ENCODE data around the gene PTPRT.

Gene PTPRT

GRCh38 chr20:42461965-42462593 is 727.6 kb downstream of the PTPRT start:
- no peaks in the 10 kb centered on the region for H3K4me1 ChIP-seq (ENCODE audit: insufficient read depth, low read length)

GRCh38 chr20:42461291-42461690 is 728.4 kb downstream of the PTPRT start:
- Histone ChIP-seq H2AFZ (ENCODE audit: low read depth, low read length) (no peak overlapping the region), H3K9ac (ENCODE audit: low read depth, low read length) (no peak overlapping the region), H3K9me3 (ENCODE audit: insufficient read depth, low read length, severe bottlenecking) (no peaks in the 10 kb centered on the region), H3K4me2 (ENCODE audit: insufficient read depth, low read length) (no peak overlapping the region), H3K4me3 (ENCODE audit: low read depth in 1 of 2, low read length in 2 of 2) (no peak overlapping the region), H3K79me2 (ENCODE audit: insufficient read depth, low read length) (no peaks in the 10 kb centered on the region), H3K36me3 (ENCODE audit: insufficient read depth, low read length) (no peaks in the 10 kb centered on the region), H3K27ac (ENCODE audit: low read length) (no peak overlapping the region), H3K27me3 (ENCODE audit: insufficient read depth, low read length, poor library complexity) (peaks cover 3% of the 10 kb centered on the region), H4K20me1 (ENCODE audit: insufficient read depth, low read length) (no peaks in the 10 kb centered on the region), H3K4me1 (ENCODE audit: insufficient read depth, low read length) (no peaks in the 10 kb centered on the region)
- ATAC-seq (ENCODE audit: insufficient read depth, low read depth) (no peak), DNase-seq (no peak)
- no peak for TF ChIP-seq EZH2 (IDR thresholded peaks at IDR 0.05; ENCODE audit: borderline replicate concordance, low read depth, low read length, severe bottlenecking)
- TF ChIP-seq, protein P1, sequence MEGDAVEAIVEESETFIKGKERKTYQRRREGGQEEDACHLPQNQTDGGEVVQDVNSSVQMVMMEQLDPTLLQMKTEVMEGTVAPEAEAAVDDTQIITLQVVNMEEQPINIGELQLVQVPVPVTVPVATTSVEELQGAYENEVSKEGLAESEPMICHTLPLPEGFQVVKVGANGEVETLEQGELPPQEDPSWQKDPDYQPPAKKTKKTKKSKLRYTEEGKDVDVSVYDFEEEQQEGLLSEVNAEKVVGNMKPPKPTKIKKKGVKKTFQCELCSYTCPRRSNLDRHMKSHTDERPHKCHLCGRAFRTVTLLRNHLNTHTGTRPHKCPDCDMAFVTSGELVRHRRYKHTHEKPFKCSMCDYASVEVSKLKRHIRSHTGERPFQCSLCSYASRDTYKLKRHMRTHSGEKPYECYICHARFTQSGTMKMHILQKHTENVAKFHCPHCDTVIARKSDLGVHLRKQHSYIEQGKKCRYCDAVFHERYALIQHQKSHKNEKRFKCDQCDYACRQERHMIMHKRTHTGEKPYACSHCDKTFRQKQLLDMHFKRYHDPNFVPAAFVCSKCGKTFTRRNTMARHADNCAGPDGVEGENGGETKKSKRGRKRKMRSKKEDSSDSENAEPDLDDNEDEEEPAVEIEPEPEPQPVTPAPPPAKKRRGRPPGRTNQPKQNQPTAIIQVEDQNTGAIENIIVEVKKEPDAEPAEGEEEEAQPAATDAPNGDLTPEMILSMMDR (IDR thresholded peaks at IDR 0.05; ENCODE audit: borderline replicate concordance, extremely low read depth, low read length, poor library complexity, severe bottlenecking), result no peak

More at GRCh38 chr20:42461965-42462593, 727.6 kb downstream of the PTPRT start:
- Histone ChIP-seq H3K27ac (ENCODE audit: low read length) (no peak overlapping the region), H3K79me2 (ENCODE audit: insufficient read depth, low read length) (no peaks in the 10 kb centered on the region), H2AFZ (ENCODE audit: low read depth, low read length) (no peak overlapping the region), H4K20me1 (ENCODE audit: insufficient read depth, low read length) (no peaks in the 10 kb centered on the region), H3K4me3 (ENCODE audit: low read depth in 1 of 2, low read length in 2 of 2) (no peak overlapping the region), H3K36me3 (ENCODE audit: insufficient read depth, low read length) (no peaks in the 10 kb centered on the region), H3K4me2 (ENCODE audit: insufficient read depth, low read length) (no peak overlapping the region), H3K9me3 (ENCODE audit: insufficient read depth, low read length, severe bottlenecking) (no peaks in the 10 kb centered on the region), H3K9ac (ENCODE audit: low read depth, low read length) (no peak overlapping the region), H3K27me3 (ENCODE audit: insufficient read depth, low read length, poor library complexity) (peaks cover 3% of the 10 kb centered on the region)
- TF ChIP-seq, protein P1 (IDR thresholded peaks at IDR 0.05; ENCODE audit: borderline replicate concordance, extremely low read depth, low read length, poor library complexity, severe bottlenecking), result no peak
- TF ChIP-seq EZH2 (IDR thresholded peaks at IDR 0.05; ENCODE audit: borderline replicate concordance, low read depth, low read length, severe bottlenecking), result no peak
- ATAC-seq (ENCODE audit: insufficient read depth, low read depth) (no peak), DNase-seq (no peak)

- no peak overlapping the region for H3K9ac ChIP-seq (ENCODE audit: low read depth, low read length)
- peaks cover 4% of the 10 kb centered on the region for H3K27me3 ChIP-seq (ENCODE audit: insufficient read depth, low read length, poor library complexity)
- DNase-seq (no peak), ATAC-seq (ENCODE audit: insufficient read depth, low read depth) (no peak)
- H3K9me3 ChIP-seq (ENCODE audit: insufficient read depth, low read length, severe bottlenecking), result no peaks in the 10 kb centered on the region
- no peak overlapping the region for H3K27ac ChIP-seq (ENCODE audit: low read length)
- no peak overlapping the region for H2AFZ ChIP-seq (ENCODE audit: low read depth, low read length)
- H4K20me1 ChIP-seq (ENCODE audit: insufficient read depth, low read length), result no peaks in the 10 kb centered on the region
- H3K4me1 ChIP-seq (ENCODE audit: insufficient read depth, low read length), result no peaks in the 10 kb centered on the region
- H3K79me2 ChIP-seq (ENCODE audit: insufficient read depth, low read length), result no peaks in the 10 kb centered on the region
- H3K4me2 ChIP-seq (ENCODE audit: insufficient read depth, low read length), result no peak overlapping the region
- TF ChIP-seq, protein P1 (IDR thresholded peaks at IDR 0.05; ENCODE audit: borderline replicate concordance, extremely low read depth, low read length, poor library complexity, severe bottlenecking), result no peak
- TF ChIP-seq EZH2 (IDR thresholded peaks at IDR 0.05; ENCODE audit: borderline replicate concordance, low read depth, low read length, severe bottlenecking), result no peak
- no peak overlapping the region for H3K4me3 ChIP-seq (ENCODE audit: low read depth in 1 of 2, low read length in 2 of 2)
- H3K36me3 ChIP-seq (ENCODE audit: insufficient read depth, low read length), result no peaks in the 10 kb centered on the region
Measured at GRCh38 chr20:42447270-42447669, 742.4 kb downstream of the PTPRT start.
